GM21786 (cell line): ENCODE measurements around the gene PYDC1.
"Not testable (repeated sequence)": the region's sequence is repeated elsewhere in the genome, so short reads cannot be mapped to it uniquely, and the experiment has no call there.

Experiments used
- ATAC-seq: cut with Tn5 transposase; IDR thresholded peaks from one replicate; pipeline ENCODE4 v1.9.1; 2021; ENCODE audit not compliant: unreplicated experiment

Gene PYDC1

DNA sequence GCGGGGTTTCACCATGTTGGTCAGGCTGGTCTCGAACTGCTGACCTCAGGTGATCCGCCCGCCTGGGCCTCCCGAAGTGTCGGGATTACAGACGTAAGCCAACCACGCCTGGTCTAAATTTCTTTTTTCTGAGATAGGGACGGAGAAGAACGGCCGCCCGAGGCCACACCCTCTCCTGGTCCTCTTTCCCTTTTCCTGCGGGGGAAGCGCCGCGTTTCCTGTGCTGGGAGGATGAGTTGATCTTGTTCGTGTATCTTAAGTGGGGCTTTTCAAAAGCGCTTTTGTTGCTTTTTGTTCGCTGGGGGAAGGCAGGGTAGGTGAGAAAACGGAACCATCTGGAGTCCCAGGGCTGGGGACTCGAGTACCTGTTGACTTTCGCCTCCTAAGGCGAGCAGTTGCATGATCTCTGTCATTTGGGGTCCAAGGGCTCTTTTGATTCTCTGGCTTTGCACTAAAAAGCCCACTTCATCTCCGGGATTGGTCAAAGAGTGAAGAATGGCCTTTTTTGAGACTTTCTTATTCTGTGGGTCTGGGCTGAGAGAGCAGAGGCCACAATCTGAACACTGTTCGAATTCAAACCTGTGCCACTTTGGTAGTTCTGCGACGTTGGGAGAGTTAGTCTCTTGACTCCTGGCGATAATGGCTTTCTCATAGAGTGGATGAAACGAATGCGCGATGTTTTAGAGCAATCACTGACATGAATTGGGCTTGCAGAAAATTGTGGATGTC lies 35.7 kb downstream of the PYDC1 start:
- ATAC-seq, result no peak

DNA sequence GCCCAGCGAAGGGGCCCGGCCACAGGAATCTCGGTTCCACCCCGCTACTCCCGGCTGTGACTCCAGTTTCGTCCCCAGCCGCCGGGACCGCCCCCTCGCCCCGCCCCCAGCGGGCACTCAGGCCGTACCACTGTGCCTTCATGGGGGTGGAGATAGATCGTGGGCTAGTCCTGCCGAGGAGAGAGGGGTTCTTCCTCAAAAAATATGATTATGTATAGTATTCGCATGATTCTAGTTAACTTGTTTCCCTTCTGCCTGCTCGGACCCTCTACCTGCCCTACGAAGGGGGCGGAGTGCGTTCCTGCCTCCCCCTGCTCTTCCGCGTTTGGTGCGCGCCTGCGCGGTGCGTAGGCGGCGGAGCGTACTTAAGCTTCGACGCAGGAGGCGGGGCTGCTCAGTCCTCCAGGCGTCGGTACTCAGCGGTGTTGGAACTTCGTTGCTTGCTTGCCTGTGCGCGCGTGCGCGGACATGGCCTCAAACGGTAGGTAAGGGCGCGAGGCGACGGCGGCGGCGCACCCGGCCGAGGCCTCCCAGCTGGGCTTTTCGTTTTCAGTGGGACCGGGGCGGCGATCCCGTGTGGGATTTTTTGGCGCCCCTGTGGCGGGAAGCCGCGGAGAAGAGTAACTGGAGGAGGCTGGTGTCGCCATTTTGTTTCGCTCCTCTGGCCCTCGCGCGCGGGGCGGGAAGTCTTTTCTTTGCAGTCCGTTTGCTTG lies 37.0 kb downstream of the PYDC1 start, which contains the start of gene FUS:
Gene FUS (plus strand): TSS at position 393 of the 713 bp plus-strand sequence. CDS start 76 bp downstream, at position 469.
- ATAC-seq, result peak; percentile 41

- peak; percentile 3 for ATAC-seq
These were observed 37.7 kb downstream of the PYDC1 start for GRCh38 chr16:31179219-31179746.

DNA sequence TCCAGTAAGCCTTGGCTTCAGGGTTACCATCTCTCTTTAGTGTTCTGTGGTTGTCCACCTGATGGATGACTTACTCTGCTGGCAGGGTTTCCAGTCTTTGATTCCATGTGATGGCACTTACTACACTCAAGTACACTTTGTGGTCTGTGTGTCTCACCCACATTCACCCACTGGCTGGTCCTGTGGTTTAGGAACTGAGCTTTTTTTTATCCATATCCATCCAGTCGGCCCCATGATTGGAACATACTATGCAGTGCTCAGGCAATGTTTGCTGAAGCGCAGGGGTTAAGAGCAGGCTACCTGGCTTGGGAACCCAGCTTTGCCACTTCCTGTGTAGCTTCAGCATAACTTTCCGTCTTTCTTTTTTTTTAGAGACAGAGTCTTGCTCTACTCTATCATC lies 39.8 kb downstream of the PYDC1 start:
- ATAC-seq, result no peak

- not testable (repeated sequence) for ATAC-seq
These were observed 46.9 kb downstream of the PYDC1 start for GRCh38 chr16:31170048-31170447.

DNA sequence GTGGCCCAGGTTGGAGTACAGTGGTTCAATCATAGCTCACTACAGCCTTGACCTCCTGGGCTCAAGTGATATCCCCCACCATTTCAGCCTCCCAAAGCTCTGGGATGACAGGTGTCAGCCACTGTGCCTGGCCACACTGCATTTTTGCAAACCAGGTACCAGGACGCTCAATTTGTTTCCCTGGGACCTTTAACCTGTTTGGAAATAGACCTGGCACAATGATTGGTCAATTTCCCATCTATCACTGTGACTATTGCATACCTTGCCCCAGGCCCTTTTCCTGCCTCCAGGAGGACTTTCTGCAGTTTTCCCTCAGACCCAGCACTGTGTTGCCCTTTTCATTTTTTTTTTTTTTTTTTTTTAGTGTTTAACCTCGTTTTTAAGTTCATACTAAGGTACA lies 48.1 kb downstream of the PYDC1 start:
- ATAC-seq, result no peak

- no peak for ATAC-seq
These were observed 49.6 kb downstream of the PYDC1 start for GRCh38 chr16:31167315-31167714.
